ENCODE data around the gene GRAMD1B.
A peak's percentile ranks its signal among the peaks of the same experiment; 100 is the strongest.

GRAMD1B gene

DNA sequence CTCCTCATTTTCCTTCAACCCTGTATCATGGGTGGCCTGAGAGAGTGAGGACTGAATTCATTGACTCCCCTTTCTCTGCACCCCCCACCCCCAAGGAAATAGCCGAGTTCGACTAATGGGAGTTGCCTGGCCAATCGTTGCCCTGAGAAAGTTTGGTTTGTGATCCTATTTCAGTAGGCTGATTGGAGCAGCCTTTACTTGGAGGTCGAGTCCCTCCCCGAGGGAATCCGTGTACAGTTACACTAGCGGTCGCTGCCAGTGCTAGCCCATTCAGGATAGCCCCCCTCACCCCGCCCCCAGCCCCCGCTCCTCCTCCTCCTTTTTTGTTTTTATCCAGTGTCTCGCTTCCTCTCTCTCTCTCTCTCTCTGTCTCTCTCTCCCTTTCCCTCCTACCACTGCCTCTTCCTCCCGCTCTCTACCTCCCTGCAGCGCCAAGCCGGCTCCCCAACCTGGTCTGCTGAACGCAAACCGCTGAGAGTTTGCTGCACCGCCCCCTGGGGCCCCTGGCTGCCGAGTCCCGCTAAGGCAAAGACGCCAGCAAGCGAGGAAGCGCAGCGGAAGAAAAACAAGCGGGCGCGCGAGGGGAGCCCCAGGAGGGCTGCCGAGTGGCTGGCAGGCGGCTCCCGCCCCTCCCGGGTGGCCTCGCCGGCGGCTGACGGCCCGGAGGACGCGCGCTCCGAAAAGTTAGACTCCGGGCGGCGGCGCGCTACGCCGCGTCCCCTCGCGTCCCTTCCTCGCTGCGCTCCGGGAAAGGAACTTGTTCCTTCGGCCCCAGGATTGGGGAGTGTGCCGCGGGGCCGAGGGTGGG, at the start of gene GRAMD1B:
TSS of gene GRAMD1B (plus strand) at position 357 of the 808 bp plus-strand sequence. CDS start 524 bp downstream, outside the sequence.
- DNase-seq (ENCODE audit: low spot score): no peak

DNA sequence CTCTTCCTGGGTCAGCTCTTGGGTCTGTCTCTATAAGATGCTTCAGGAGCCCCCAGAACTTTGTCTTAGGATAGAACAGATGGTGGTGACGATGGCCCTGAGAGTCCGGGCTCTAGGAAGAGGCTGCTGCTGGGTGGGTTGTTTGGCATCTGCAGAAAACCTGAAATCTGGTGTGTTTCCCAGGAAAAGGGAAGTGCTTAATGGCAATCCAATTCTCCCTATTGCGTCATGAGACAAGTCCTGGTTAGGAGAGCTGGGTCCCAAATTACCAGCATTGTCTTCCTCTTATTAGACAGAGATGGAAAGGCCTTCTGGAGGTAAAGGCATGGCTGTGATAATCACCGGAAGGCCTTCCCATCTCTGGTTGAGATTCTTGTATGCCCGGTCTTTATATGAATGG, 48.9 kb upstream of the GRAMD1B start:
- no peak for DNase-seq (ENCODE audit: low spot score)

DNA sequence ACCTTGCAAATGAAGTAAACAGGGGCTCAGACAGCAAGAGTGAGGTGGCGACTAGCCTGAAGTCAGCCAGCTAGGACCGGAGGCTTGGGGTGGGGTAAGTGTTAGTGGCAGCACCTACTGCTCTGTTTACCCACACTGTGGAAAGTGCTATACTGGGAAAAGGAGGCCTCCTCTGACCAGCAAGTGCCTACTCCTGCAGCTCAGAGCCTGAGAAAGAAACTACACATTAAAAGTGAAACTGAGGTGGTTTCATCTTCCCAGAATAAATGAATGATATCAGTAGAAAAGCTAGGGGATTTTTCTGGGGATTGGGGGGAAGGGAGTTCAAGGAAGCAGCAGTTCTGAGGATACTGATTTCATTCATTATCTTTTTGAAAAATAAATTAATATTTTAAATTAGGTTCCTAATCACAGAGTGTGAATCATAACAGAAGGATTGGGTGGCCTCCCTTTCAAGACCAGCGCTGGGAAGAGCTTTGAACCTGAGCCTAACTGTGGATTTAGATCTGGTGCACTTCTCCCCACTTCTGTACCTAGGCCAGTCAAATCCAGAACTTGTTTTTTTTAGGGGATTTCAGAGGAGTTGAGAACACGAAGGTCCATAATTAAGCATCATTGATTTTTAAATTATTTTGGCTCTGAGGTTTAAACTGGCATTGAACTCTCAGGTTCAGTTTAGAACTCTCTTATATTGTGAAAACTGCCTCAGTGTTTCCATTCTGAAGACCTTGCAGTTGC, 48.1 kb upstream of the GRAMD1B start:
- no peak for DNase-seq (ENCODE audit: low spot score)

DNA sequence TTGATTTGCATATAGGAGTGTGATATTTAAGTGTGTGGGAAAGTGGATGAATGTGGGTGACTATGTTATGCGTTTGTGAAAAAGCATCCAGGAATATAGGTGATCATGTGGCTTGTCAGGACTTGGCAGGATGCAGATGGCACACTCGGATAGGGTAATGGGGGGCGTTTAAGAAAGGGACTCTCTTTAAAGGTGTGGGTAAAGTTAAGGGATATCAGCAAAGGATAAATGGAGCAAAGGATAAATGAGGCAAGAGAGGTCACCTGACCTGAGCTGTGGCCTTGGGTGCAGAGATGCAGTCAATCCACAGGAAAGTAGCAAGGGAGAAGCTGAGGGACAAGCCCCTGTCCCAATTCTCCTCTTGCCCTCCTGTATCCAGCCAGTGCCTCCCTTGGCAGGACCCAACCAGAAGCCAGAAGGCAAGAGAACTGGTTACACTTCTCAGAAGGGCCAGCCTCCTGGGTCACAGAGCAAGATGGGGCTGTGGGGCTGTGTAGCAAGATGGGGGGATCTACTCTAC, 47.5 kb upstream of the GRAMD1B start:
- DNase-seq (ENCODE audit: low spot score): no peak

DNA sequence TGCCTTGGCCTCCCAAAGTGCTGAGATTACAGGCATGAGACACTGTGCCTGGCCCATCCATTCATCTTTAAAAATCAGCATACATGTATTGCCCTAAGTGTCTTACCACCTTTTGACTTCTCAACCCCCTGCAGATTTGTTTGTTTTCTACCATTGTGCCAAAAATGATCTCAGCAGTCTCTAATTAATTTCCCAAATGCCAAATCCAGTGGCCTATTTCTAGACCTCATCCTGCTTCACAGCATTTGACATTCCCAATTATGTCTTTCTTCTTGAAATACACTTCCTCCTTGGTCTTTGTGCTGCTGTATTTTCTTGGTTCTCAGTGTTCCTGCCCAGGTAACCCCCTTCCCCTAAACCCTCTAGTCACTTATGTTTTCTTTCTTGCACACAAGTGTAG, 46.0 kb upstream of the GRAMD1B start:
- DNase-seq (ENCODE audit: low spot score): no peak

DNA sequence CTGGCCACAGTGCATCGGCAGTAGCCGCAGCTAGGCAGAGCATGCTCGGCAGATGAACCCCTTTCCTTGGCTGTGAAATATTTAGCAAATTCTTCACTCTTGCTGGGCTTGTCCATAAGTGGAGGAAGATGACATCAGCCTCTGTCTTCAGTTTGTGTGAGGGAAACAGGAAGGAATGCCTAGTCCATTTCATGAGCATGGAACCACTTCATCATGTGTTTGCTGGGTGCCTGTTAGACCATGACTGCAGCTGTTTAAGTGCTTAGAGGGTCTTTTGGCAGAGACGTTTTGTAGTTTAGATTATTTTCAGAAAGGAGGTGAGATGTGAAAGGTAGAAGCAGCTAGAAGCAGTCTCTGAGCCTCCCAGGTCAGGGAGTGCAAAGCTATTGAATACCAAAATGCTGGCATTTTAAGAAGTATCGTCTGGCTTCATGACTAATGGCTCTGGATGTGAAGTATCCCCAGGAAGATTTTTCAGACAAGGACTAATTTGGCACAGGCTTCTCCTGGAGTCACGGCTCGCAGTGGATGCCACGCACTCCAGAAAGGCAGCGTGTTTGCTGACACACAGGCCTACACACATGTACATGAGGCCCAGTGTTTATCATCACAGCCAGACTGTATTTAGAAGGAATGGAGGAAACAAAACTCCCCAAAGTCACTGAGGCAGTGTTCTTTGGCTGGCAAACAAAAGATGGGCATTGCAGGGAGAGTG, 43.1 kb upstream of the GRAMD1B start:
- DNase-seq (ENCODE audit: low spot score): no peak

DNA sequence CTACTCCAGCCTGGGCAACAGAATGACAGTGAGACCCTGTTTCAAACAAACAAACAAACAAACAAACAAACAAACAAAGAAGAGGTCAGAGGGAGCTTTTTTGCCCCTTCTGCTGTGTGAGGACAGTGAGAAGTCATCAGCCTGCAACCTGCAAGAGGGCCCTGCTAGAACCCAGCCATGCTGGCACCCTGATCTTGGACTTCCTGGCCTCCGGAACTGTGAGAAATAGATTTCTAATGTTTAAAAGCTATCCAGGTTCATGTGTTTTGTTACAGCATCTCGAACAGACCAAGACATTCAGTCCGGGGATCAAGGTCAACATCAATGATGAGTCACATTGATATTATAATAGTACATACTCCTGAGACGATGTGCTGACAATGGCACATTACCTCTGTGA, 41.4 kb upstream of the GRAMD1B start:
- DNase-seq (ENCODE audit: low spot score): no peak

DNA sequence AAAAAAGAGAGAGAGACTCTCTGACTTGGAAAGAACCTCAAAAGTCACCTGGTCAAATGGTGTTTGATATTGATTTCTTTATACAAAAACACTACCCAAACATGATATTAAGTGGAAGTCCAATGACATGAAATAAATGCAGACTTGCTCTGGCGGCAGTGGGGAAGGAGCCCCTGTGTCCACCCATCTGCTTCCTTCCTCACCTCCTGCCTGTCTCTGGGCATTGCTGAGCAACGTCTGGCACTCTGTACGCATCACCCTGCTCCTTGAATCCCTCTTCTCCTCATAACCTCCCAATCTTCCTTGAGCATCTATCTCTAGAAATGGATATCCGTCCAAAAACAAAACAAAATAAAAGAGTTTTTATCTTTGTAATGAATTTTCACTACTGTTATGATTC, 39.9 kb upstream of the GRAMD1B start:
- no peak for DNase-seq (ENCODE audit: low spot score)

DNA sequence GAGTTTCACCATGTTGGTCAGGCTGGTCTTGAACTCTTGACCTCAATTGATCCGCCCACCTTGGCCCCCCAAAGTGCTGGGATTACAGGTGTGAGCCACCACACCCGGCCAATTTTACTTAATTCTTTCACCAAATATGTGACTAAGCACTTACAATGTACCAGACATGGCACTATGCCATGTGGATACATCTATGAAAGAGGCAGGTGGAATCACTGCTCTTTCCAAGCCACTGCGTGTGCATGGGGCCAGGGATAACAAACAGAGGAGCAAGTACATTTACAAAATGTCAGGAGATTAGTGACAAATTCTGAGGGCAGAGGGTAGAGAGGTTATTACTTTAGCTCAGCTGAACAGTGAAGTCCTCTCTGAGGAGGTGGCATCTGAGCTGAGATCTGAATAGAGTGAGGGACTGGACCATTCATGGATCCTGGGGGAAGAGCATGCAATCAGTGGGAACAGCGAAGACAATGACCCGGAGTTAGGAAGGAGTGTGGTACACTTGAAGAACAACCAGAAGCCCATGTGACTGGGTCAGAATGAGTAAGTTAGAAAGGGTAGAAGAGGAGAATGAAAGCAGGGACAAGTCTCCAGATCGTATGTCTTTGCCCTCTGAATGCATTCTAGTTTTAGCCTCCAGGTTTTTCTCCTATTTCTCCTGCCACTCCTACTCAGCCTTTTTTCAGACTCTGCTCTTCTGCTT, 38.3 kb upstream of the GRAMD1B start:
- DNase-seq (ENCODE audit: low spot score): no peak

DNA sequence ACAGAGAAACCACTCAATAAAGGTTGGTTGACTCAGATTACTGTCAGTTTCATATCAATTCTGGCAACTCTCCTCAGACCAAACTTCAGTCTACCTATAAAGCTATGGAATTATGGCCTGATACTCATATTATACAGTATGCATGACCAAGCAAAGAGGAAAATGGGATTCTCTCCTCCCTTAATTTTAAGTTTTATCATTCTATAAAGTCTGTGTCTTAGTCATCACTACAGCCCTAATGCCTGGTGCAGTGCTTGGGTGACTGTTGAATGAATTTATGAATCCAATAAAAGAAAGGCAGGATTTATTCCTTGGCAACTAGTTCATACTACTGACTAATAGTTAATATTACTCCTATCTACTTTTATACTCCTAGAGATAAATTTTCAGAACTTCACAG, 37.6 kb upstream of the GRAMD1B start:
- no peak for DNase-seq (ENCODE audit: low spot score)

DNA sequence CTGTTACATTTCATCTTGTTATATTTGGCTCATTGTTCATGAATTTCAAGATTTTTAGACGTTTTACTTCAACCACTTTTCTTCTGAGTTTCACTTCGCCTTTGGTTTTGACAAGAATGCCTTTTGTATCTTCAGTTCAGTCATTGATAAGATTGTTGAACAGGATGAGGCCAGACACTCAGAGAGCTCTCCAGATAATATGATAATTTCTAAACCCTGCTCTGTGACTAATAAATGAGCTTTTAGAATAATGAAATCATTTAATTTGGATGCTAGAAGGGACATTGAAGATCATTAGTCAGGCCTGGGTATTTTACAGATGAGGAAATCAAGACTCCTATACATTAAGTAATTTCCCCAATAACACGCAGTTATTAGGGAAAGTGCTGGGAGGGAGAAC, 37.2 kb upstream of the GRAMD1B start:
- DNase-seq (ENCODE audit: low spot score): no peak

DNA sequence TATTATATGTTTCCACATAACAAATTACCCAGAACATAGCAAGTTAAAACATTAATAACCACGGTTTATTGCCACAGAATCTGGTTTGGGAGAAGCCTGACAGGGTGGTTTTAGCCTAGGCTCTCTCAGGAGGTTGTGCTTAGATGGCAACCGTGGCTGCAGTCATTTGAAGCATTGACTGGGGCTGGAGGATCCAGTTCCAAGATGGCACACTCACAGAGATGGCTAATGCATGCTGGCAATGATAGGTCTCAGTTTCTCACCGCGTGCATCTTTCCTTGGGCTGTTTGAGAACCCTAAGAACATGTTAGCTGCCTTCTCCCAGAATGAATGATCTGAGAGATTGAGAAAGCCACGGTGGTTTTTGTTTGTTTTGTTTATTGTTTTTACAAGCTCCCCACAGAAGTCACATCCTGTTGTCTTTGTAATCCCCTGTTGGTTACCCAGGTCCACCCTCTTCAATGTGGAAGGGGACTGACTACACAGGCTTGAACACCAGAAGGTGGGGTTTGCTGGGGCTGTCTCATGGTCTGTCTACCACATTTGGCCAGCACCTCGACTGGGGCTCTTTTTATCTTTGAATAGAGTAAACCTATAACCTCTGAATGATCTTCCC, 36.6 kb upstream of the GRAMD1B start:
- DNase-seq (ENCODE audit: low spot score): no peak

DNA sequence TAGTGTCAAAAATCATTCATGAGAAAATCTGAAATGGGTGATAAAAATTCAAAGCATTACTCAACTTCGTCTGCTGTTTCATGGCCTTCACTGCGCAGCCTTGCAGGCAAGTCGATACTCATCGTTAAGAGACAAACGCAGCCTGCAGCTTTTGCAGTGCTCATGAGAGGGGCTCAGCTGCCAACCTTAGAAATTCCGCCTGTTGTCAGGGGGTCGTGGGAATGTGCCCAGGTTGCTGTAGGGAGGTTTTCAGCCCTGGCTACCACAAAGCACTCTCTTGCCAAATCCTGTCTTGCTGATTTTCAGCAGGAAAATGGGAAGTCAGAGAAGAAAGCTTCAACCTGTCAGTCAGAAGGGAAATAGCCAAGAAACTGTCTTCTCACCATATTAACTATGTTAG, 25.4 kb upstream of the GRAMD1B start:
- DNase-seq (ENCODE audit: low spot score): no peak

DNA sequence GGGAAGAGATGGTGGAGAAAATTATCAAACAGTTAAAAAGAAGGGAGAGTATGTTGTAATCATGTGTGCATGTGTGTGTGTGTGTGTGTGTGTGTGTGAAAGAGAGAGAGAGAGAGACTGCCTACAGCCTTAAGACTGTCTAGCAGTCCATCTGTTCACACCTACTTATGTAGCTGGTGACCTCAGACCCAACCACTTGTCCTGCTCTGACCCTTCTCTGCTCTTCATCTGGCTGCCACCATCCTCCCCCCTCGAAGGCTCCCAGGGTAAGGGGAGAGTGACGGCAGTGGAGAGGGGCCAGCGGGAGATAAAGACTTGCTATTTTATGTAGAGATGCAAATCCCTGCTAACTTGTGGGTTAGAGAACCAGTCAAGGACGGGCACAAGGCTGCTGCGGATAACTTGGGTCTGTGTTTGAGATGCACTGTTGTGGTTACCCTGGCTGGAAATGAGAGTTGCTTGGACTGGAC, 24.9 kb upstream of the GRAMD1B start:
- DNase-seq (ENCODE audit: low spot score): no peak

DNA sequence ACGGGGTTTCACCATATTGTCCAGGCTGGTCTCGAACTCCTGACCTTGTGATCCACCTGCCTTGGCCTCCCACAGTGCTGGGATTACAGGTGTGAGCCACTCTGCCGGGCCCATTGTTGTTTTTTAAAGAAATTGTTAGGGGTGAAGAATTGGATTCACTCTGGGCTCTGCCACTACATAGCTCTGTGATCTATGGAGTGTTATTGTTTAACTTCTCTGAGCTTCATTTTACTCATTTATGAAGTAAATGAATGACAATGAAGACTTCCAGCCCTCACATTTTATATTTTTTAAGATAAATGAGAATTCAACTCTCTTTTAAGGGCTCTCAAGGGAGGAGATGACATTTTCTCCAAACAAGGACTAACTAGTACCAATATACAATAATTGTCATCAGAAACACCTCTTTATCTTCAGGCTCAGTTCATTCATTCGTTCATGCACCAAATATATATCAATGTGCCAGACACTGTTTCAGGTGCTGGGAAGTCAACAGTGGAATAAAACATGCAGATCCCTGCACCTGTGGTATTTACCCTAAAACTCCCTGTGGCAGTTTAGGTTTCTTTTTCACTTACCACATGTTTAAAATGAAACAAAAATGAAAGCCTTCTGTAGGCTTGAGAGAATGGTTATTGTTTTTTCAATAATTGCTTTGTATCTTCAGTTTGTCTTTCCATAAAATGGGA, 23.5 kb upstream of the GRAMD1B start:
- DNase-seq (ENCODE audit: low spot score): no peak

DNA sequence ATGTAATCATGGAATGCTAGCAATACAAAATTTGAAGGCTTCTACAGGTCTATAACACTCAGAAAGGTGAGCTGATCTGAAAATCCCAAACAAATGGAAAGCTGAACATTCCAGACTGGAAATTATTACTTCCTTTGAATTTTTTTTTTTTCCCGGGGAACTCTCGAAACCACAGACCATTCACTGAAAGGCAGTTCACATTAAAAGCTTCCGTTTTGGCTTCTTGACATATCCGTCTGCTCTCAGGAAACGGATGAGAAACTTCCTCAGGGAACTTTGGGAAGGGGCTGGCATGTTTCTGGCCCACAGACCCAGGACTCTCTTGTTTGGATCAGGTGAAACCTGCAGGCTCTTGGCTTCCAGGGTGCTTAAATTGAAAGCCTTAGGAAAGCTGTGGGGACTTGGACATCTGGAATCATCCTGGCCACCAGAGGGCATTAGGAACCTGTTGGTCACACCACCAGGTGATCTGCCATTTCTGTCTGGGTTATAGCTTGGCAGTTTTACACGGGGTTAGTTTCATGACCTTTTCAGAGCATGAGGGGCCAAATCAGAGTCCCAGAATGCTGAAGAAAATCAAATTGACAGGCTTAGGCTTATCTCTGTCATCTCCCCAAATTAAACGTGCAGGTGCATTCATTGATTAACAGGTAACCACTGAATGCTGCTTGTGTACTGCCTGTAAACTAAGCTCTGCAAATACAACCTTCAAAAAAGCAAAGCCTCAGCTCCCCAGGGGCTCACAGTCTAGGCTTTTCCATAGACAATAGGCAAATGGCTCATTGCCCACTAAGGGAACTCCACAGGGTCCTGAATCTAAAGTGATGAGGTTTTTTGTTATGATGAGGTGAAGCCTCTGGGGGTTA, 22.7 kb upstream of the GRAMD1B start:
- DNase-seq (ENCODE audit: low spot score): peak; percentile 51

DNA sequence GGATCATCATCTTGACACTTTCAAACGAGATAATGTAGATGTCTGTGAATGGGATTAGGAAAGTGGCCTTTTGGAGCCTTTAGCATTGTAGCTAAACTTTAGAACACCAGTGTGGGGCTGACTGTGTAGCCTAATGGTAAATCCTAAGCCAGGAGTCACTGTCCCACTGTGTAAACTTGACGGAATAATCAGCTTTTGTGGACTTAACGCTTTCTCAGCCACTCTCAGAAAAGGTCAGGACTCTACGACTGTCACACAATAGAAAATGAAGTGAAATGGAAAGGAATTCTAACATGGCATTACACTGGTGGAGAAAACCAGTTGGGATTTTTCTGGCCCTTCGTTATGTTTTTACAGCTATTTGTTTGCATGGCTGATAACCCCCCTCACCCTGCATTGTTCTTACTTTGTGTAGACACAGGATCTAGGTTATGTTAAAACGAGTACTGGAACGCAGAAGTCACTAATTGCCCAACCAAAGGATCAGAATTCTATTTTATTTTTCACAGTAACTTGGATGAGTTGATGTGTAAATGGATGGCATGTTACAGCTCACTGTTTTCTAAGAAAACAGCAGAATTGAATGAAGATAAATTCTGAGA, 22.0 kb upstream of the GRAMD1B start:
- DNase-seq (ENCODE audit: low spot score): no peak

DNA sequence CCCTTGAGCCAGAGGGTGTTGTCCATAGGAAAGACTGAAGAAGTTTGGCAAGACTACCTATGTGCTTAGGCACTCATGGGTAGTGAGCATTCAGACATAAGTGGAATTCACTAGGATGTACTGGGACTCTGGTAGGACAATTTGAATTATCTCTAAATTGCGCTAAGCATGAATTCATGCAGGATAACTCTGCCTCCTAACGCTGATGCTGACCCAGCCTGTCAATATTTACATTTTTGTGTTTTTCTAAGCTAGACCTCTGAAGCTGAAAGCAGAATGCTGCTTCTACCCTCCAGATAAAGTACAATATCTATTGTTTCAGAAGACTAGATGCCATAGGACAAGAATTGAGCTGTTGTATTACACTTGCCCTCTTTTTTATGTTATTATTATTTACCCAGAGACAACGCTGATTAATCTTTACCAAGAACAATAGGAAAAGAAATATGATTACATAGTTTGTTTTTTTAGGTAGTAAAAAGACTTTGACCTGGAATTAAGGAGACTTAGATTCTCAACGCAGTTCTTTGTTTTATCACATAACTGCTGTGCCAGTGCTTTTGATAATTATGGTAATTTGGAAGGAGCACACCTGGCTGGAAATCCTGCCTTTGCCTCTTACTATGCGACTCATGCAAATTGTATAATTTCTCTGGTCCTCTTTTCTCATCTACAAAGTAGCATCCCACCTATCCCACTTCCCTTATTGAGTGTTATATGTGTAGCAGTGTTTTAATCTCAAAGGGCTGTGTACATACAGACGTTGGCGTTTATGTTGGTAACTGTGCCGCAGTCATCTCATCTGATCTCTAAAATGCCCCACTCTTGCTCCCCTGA, 21.2 kb upstream of the GRAMD1B start:
- DNase-seq (ENCODE audit: low spot score): no peak

Measured in pons (tissue), 1 donor.